Kidney epithelial cell (primary cell): Measurements from ENCODE around the gene TSNAXIP1. TPM values are rescaled to one million over a fixed set of nuclear protein-coding genes. Genes with fewer than 3 reads are reported as not detected.

Source experiments
- DNase-seq: peaks from one replicate; pipeline ENCODE4 v3.0.0-alpha.2; 2010; ENCODE audit warnings: low read depth
- H3K27me3 ChIP-seq: 2 replicates; pipeline ENCODE4 v1.6.0; 2011; ENCODE audit warnings: low read length; ENCODE audit not compliant: control insufficient read depth, insufficient read depth
- H3K36me3 ChIP-seq: 2 replicates; pipeline ENCODE4 v1.5.1; 2011; ENCODE audit warnings: low read length; ENCODE audit not compliant: control insufficient read depth, insufficient read depth
- H3K4me3 ChIP-seq: 2 replicates; pipeline ENCODE4 v1.5.1; 2011; ENCODE audit warnings: low read depth, mild to moderate bottlenecking, control low read depth, low read length
- total RNA-seq: library from RNA; depleted of rRNA; stranded (reverse); fragments of >200 nt; gene quantifications from 2 replicates; pipeline ENCODE4 v1.2.3, GENCODE V29; 2015
- TF ChIP-seq, protein P1 (sequence below): IDR thresholded peaks from 2 replicates; pipeline ENCODE4 v1.5.1; 2011; ENCODE audit warnings: mild to moderate bottlenecking, moderate library complexity, low read length, control low read depth, inconsistent platforms; ENCODE audit not compliant: insufficient read depth, poor library complexity, severe bottlenecking

TSNAXIP1 gene
- total RNA-seq, 1 donor from 2014 or later = 0.63 TPM

DNA sequence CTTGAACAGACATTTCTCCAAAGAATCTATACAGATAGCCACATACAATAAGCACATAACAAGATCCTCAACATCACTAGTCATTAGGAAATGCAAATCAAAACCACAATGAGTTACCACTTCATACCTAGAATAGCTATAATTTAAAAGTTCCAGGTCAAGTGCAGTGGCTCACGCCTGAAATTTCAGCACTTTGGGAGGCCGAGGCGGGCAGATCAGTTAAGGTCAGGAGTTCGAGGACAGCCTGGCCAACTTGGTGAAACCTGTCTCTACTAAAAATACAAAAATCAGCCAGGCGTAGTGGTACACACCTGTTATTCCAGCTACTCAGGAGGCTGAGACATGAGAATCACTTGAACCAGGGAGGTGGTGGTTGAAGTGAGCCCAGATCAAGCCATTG is 20.2 kb upstream of the TSNAXIP1 start:
- TF ChIP-seq, protein P1, sequence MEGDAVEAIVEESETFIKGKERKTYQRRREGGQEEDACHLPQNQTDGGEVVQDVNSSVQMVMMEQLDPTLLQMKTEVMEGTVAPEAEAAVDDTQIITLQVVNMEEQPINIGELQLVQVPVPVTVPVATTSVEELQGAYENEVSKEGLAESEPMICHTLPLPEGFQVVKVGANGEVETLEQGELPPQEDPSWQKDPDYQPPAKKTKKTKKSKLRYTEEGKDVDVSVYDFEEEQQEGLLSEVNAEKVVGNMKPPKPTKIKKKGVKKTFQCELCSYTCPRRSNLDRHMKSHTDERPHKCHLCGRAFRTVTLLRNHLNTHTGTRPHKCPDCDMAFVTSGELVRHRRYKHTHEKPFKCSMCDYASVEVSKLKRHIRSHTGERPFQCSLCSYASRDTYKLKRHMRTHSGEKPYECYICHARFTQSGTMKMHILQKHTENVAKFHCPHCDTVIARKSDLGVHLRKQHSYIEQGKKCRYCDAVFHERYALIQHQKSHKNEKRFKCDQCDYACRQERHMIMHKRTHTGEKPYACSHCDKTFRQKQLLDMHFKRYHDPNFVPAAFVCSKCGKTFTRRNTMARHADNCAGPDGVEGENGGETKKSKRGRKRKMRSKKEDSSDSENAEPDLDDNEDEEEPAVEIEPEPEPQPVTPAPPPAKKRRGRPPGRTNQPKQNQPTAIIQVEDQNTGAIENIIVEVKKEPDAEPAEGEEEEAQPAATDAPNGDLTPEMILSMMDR = no peak
- no peaks in the 10 kb centered on the region for H3K27me3 ChIP-seq
- no peak for DNase-seq

DNA sequence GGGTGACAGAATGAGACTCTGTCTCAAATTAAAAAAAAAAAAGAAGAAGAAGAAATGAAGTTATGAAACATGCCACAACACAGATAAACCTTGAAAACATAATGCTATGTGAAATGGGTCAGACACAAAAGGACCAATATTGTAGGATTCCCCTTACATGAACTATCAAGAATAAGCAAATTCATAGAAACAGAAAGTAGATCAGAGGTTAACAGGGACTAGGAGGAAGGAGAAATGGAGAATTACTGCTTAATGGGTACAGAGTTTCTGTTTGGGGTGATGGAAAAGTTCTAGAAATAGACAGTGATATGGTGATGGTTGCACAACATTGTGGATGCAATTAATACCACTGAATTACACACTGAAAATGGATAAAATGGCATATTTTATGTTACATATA is 16.6 kb upstream of the TSNAXIP1 start:
- Histone ChIP-seq H3K4me3 (no peak overlapping the region), H3K27me3 (no peaks in the 10 kb centered on the region), H3K36me3 (no peaks in the 10 kb centered on the region)
- TF ChIP-seq, protein P1 = no peak
- no peak for DNase-seq

More for the DNA sequence above, 20.2 kb upstream of the TSNAXIP1 start:
- H3K4me3 ChIP-seq = no peak overlapping the region
- H3K36me3 ChIP-seq = no peaks in the 10 kb centered on the region

DNA sequence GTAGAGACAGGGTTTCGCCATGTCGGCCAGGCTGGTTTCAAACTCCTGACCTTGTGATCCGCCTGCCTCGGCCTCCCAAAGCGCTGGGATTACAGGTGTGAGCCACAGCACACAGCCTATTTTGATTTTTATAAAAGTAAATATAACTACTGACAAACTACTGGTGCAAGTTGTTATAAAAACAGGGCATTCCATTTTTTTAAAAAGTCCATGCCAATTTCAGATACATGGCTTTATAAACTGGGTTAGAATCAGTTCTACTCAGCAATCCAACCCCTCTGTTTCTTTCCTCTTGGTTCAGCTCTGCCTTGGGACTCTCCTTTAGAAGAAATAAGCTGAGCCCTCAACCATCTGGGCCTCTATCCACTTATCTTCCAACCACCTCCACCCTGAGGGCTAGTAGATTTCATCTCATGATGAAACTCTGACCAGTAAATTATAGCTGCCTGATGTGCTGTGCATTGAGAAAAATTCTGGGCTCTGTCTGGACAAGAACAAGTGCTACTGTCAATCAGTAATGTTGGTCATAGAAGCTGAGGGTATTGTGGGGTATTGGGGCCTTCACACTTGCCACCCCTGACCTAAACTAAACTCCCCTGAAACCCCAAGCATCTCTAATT is 10.5 kb upstream of the TSNAXIP1 start:
- DNase-seq = no peak
- H3K27me3 ChIP-seq = no peaks in the 10 kb centered on the region
- H3K4me3 ChIP-seq = no peak overlapping the region
- H3K36me3 ChIP-seq = no peaks in the 10 kb centered on the region
- TF ChIP-seq, protein P1 = no peak

DNA sequence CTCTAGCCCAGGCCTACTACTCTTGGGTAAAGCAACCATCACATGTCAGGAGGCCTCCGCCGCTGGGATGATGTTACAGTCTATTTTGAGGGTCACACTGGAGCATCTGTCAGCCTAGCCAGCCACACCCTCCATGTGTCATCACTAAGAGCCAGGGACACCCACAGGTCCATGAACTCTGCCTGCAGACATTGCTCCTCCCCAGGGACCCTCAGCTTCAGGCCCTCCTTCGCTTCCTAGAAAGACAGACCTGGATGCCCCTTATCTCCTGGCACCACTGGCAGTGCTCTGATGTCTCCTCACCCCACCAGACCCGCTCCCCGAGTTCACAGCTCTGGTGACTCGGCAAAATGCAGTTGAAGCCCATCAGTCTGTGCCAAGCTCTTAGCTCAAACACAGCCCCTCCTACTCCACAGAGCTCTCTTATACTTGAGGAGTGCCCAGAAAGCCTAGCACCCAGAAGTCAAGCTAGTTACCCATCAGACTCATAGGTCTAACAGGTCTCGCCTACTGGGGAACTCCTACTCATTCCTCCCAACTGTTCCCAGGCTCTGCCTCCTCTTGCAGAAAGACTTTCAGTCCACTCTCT is 6.3 kb upstream of the TSNAXIP1 start:
- no peak overlapping the region for H3K4me3 ChIP-seq
- H3K27me3 ChIP-seq = no peaks in the 10 kb centered on the region
- no peak for DNase-seq
- TF ChIP-seq, protein P1 = no peak
- H3K36me3 ChIP-seq = peaks cover 2% of the 10 kb centered on the region

DNA sequence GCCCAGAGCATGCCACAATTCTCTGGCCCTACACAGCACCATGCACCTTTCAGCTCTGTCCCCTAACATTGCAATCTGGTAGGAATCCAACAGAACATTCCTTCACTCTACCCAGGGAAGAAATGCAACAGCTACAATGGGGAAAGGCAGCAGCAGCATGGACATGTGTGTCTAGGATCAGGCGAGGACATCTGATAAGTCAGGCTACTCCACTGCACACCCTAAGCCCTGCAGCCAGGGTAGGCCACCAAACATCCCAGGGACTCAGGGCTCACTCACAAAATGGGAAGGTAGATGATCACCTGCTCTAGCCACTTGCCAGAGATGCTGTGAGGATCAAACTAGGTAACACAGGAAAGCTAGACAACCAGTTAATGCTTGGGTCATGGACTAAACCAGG is 5.4 kb upstream of the TSNAXIP1 start:
- DNase-seq = no peak
- TF ChIP-seq, protein P1 = no peak
- Histone ChIP-seq H3K36me3 (peaks cover 2% of the 10 kb centered on the region), H3K27me3 (no peaks in the 10 kb centered on the region), H3K4me3 (no peak overlapping the region)

DNA sequence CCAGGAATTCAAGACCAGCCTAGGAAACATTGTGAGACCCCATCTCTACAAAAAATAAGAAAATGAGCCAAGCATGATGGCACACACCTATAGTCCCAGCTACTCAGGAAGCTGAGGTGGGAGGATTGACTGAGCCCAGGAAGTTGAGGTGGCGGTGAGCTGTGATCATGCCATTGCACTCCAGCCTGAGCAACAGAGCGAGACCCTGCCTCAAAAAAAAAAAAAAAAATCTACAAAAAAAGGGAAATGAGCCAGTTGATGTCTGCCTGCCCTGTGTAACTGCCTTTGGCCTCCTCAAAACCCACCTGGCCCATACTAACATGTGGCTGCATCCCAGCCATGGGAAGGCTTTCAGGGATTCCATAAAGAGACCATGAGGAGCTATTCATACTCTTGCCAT is 4.8 kb upstream of the TSNAXIP1 start:
- TF ChIP-seq, protein P1 = no peak
- DNase-seq = no peak
- no peak overlapping the region for H3K4me3 ChIP-seq
- no peaks in the 10 kb centered on the region for H3K27me3 ChIP-seq
- peaks cover 2% of the 10 kb centered on the region for H3K36me3 ChIP-seq
